Cardiac muscle cell (in vitro differentiated cells and primary cell): Measurements from ENCODE around the gene BBLN. TPM values are rescaled to one million over a fixed set of nuclear protein-coding genes. Genes with fewer than 3 reads are reported as not detected.

Experiments
- DNase-seq, 2 donors: peaks; one replicate each; pipeline versions ENCODE4 v3.0.0 to v3.0.0-alpha.2; 2010 to 2017; ENCODE audit warnings: low read depth in 1 of 2, low spot score in 1 of 2
- H3K27ac ChIP-seq: fragments of 200-600 bp; sonication (generic); 2 replicates; pipeline ENCODE4 v1.5.1; 2016
- H3K27me3 ChIP-seq: fragments of 200-600 bp; sonication (generic); 2 replicates; pipeline ENCODE4 v1.6.0; 2016; ENCODE audit warnings: control low read depth
- H3K36me3 ChIP-seq: fragments of 200-600 bp; sonication (generic); 2 replicates; pipeline ENCODE4 v1.5.1; 2016; ENCODE audit warnings: control low read depth
- H3K4me1 ChIP-seq: fragments of 200-600 bp; sonication (generic); 2 replicates; pipeline ENCODE4 v1.8.1; 2017; ENCODE audit warnings: low read depth, mild to moderate bottlenecking, mixed run types
- H3K4me3 ChIP-seq: fragments of 200-600 bp; sonication (generic); 2 replicates; pipeline ENCODE4 v1.5.1; 2016; ENCODE audit warnings: mild to moderate bottlenecking
- H3K9me3 ChIP-seq: fragments of 200-600 bp; sonication (generic); 2 replicates; pipeline ENCODE4 v1.5.1; 2017; ENCODE audit warnings: low read depth, mild to moderate bottlenecking, control low read depth
- CTCF ChIP-seq: IDR thresholded peaks from 2 replicates; pipeline ENCODE4 v1.5.1; 2012; ENCODE audit warnings: low read depth, mild to moderate bottlenecking, low read length
- polyA plus RNA-seq: library from polyadenylated mRNA; unstranded; fragments of >200 nt; fragmentation: Nextera tagmentation; extraction: Ambion mirVana; gene quantifications from 2 replicates; pipeline ENCODE4 v1.2.1, GENCODE V29; 2016
- total RNA-seq: library from RNA; depleted of rRNA; stranded (reverse); fragments of >200 nt; gene quantifications from 2 replicates; pipeline ENCODE4 v1.2.3, GENCODE V29; 2016

Gene BBLN
- total and polyA plus RNA-seq, 2 experiments from 2014 or later, result 243 to 729 TPM

GRCh38 chr9:128205296-128205944, 45.4 kb downstream of the BBLN start:
- Histone ChIP-seq H3K36me3 (no peaks in the 10 kb centered on the region), H3K27ac (no peak overlapping the region), H3K4me1 (no peaks in the 10 kb centered on the region), H3K9me3 (no peaks in the 10 kb centered on the region), H3K27me3 (no peaks in the 10 kb centered on the region), H3K4me3 (no peak overlapping the region)
- no peak for DNase-seq
- no peak for TF ChIP-seq CTCF

- Histone ChIP-seq H3K4me1 (no peaks in the 10 kb centered on the region), H3K27ac (no peak overlapping the region), H3K27me3 (no peaks in the 10 kb centered on the region), H3K36me3 (no peaks in the 10 kb centered on the region), H3K4me3 (no peak overlapping the region), H3K9me3 (no peaks in the 10 kb centered on the region)
- no peak for TF ChIP-seq CTCF
- no peak for DNase-seq
Measured at GRCh38 chr9:128206484-128206883, 46.4 kb downstream of the BBLN start.

GRCh38 chr9:128206916-128207910, 47.1 kb downstream of the BBLN start:
- Histone ChIP-seq H3K36me3 (no peaks in the 10 kb centered on the region), H3K27me3 (no peaks in the 10 kb centered on the region), H3K27ac (no peak overlapping the region), H3K9me3 (no peaks in the 10 kb centered on the region), H3K4me1 (no peaks in the 10 kb centered on the region), H3K4me3 (no peak overlapping the region)
- DNase-seq, result no peak
- TF ChIP-seq CTCF, result no peak

- DNase-seq, result no peak
- TF ChIP-seq CTCF, result no peak
- no peak overlapping the region for H3K4me3 ChIP-seq
- H3K4me1 ChIP-seq, result no peaks in the 10 kb centered on the region
- H3K27me3 ChIP-seq, result no peaks in the 10 kb centered on the region
- no peaks in the 10 kb centered on the region for H3K9me3 ChIP-seq
- H3K36me3 ChIP-seq, result no peaks in the 10 kb centered on the region
- H3K27ac ChIP-seq, result no peak overlapping the region
Measured at GRCh38 chr9:128208386-128208785, 48.3 kb downstream of the BBLN start.

GRCh38 chr9:128208946-128209669, 49.0 kb downstream of the BBLN start:
- no peaks in the 10 kb centered on the region for H3K4me1 ChIP-seq
- H3K27ac ChIP-seq, result no peak overlapping the region
- TF ChIP-seq CTCF, result no peak
- H3K27me3 ChIP-seq, result no peaks in the 10 kb centered on the region
- no peaks in the 10 kb centered on the region for H3K9me3 ChIP-seq
- H3K36me3 ChIP-seq, result no peaks in the 10 kb centered on the region
- no peak for DNase-seq
- H3K4me3 ChIP-seq, result no peak overlapping the region
